Peyer's patch (tissue), 4 donors: Measurements from ENCODE around the gene AGR3.

Experiments used
- CTCF ChIP-seq, 6 experiments: fragments of 450-650 bp in 4 of 6; fragments of 200-600 bp in 2 of 6; sonication (generic) in 1 of 6; IDR thresholded peaks; one replicate each; pipeline ENCODE4 v1.5.1; 2017 to 2019; ENCODE audit warnings: antibody characterized with exemption in 6 of 6, mild to moderate bottlenecking in 3 of 6, moderate library complexity in 1 of 6
- POLR2A ChIP-seq, 2 donors: fragments of 450-650 bp; IDR thresholded peaks; one replicate each; pipeline ENCODE4 v1.5.1; 2017; ENCODE audit warnings: antibody characterized with exemption in 2 of 2, mild to moderate bottlenecking in 2 of 2, moderate library complexity in 2 of 2

- no peak for TF ChIP-seq CTCF (IDR thresholded peaks at IDR 0.05)
- no peak for TF ChIP-seq POLR2A (IDR thresholded peaks at IDR 0.05)
Measured at GRCh38 chr7:16913643-16914042, 31.9 kb upstream of the AGR3 start.
